Activated CD4-positive, CD25-positive, alpha-beta regulatory T cell (primary cell): ENCODE results near the gene MICB.
A peak's percentile ranks its signal among the peaks of the same experiment; 100 is the strongest.

Experiments
- DNase-seq, 4 experiments: peaks; one replicate each; lab custom pipeline; 2025; lab: John Stamatoyannopoulos, UW

The MICB gene

DNA sequence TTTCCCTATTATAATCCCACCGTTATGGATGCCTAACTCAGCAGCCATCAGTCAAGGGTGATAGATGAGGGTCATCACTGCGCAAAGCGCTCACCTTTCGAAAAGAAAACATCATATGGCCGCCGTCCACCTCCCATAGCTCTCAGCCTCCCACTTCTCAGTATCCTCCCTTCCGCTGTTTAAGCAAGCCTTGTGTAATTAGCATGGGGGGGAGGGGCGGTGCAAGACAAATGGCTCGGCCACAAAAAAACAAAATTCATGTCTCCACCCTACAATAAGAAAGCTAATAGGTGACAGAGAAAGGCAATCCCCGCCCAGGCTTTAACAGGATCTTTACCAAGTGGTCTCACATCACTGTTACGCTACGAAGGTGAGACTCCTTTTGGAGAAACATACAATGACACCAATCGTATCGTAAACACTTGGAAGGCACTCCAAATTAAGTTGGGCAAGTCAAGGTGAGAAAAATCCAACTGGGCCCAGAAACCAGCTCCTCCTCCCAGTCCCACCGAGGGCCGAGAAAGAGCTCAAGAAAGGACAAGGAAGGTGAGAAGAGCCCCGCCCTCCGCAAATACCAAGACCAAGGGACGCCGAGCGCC, 43.2 kb downstream of the MICB start:
- peak in 2 of 4 experiments; percentile 41 to 57 for DNase-seq

- DNase-seq = peak; percentile 73 to 87 (median 84)
Observed at GRCh38 chr6:31541658-31542521, 43.9 kb downstream of the MICB start, which contains the start of gene DDX39B. TSS of gene DDX39B (minus strand) at chr6:31542003. CDS start at chr6:31540532, 1,471 bp downstream.

- DNase-seq = no peak
Observed at GRCh38 chr6:31543639-31544038, 45.7 kb downstream of the MICB start.

DNA sequence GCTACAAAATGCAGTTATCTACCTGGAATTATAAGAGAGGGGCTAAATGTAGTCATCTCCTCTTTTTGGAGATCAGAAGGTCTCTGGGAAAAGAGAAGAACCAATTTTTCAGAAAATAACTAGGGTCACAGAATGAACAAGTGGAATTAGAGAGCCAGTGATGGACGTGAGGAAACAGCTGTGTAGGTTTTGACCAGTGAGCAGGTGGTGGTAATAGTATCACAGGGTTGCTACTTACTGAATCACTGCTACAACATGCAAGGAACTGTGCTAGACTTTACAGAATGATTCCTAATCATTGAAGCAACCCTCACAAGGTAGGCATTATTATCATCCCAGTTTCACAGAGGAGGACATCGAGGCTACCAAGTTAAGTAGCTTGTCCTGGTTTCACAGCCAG, 46.7 kb downstream of the MICB start:
- no peak for DNase-seq

- DNase-seq = no peak
Observed at GRCh38 chr6:31545291-31545690, 47.3 kb downstream of the MICB start.

- DNase-seq = peak; percentile 58 to 86 (median 68)
Observed at GRCh38 chr6:31546339-31546957, 48.5 kb downstream of the MICB start, which contains the start of gene ATP6V1G2. TSS of gene ATP6V1G2 (minus strand) at chr6:31546608. CDS start at chr6:31546559, 49 bp downstream.

GRCh38 chr6:31546958-31547726, 49.2 kb downstream of the MICB start, which contains the start of gene NFKBIL1:
TSS of gene NFKBIL1 (plus strand) at chr6:31547608. CDS start at chr6:31547695, 87 bp downstream.
- DNase-seq = peak; percentile 54 to 76 (median 70)

DNA sequence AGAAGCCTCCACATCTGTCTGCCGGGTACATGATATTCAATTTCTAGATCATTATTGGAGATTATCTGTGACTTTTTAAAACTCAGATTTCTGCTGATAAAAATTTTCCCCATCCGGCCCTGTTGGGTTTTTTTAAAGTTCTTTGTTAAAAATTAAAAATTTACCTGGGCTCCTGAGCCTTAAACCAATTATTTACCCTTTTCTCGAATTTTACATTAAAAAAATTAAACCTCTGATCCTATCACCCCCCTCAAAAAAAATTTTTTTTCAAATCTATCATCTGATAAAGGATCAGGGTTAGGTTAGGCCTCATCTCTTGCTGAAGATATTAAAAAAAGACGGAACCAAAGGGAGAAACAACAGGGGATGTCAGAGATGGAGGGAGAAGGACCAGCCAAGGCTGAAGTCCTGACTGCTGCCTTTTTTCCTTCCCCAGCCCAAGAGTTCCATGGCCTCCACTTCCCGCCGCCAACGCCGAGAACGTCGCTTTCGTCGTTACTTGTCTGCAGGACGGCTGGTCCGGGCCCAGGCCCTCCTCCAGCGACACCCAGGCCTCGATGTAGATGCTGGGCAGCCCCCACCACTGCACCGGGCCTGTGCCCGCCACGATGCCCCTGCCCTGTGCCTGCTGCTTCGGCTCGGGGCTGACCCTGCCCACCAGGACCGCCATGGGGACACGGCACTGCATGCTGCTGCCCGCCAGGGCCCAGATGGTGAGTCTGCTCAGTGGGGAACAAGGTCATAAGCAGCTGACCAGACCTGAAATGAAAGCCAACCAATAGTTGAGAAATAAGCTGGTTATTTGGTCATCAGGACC, 50.0 kb downstream of the MICB start:
- DNase-seq = no peak

DNA sequence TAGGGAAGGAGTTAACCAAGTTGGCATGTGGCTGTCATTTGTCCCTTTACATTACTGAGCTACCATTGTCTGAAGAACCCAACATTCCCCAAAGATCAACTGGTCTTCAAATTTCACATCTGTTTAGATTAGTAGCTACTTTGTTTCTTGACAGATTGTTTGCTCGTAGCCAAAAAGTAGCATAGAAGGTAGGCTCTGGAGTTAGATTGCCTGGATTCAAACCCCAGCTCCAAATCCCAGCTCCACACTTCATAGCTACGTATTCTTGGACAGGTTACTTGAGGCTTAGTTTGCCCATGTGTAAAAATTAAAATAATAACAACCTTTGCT, 50.6 kb downstream of the MICB start:
- no peak for DNase-seq

DNA sequence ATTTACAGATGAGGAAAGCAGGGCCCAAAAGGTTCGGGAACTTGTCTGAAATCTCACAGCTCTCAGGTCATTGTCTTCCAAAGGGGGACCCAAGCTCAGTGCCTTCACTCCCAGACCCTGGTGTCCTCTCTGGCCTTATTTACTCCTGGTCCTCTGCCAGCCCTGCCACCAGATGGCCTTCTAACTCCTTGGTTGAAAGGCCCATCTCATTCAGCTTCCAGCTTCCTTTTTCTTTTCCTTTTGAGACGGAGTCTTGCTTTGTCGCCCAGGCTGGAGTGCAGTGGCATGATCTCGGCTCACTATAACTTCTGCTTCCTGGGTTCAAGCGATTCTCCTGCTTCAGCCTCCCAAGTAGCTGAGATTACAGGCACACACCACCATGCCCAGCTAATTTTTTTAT, 53.4 kb downstream of the MICB start:
- peak; percentile 27 to 43 (median 42) for DNase-seq

DNA sequence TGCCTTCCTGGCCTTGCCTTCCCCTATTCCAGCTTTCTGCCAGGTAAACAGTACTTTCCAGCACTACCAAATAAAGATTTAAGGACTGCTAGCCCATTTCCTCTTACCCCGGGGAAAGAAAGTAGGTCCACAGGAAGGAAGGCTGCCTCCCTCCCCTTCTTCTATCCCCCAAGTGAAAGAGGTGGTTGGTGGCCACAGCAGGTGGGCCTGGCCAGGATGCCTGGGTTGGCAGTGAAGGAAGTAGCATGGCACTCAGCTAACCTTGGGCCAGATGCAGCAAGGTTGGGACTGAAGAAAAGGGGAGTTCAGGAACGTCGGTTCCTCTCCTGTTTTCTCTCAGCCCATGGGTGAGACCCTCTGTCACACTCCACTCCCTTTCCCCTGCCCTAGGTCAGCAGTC, 58.4 kb downstream of the MICB start:
- no peak for DNase-seq

GRCh38 chr6:31557443-31558317, 59.7 kb downstream of the MICB start:
- no peak for DNase-seq

DNA sequence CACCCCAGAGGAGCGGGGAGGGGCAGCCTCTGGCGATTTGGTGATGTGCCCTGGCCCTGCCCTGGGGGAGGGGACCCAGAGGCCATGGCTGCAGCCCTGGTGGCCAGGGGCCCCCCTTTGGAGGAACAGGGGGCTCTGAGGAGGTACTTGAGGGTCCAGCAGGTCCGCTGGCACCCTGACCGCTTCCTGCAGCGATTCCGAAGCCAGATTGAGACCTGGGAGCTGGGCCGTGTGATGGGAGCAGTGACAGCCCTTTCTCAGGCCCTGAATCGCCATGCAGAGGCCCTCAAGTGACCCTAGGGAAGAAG, 60.3 kb downstream of the MICB start:
- no peak for DNase-seq

- DNase-seq = peak in 3 of 4 experiments; percentile 26 to 41 (median 32)
Observed at GRCh38 chr6:31558631-31559500, 60.9 kb downstream of the MICB start.

- DNase-seq = no peak
Observed at GRCh38 chr6:31559606-31559957, 61.6 kb downstream of the MICB start.

DNA sequence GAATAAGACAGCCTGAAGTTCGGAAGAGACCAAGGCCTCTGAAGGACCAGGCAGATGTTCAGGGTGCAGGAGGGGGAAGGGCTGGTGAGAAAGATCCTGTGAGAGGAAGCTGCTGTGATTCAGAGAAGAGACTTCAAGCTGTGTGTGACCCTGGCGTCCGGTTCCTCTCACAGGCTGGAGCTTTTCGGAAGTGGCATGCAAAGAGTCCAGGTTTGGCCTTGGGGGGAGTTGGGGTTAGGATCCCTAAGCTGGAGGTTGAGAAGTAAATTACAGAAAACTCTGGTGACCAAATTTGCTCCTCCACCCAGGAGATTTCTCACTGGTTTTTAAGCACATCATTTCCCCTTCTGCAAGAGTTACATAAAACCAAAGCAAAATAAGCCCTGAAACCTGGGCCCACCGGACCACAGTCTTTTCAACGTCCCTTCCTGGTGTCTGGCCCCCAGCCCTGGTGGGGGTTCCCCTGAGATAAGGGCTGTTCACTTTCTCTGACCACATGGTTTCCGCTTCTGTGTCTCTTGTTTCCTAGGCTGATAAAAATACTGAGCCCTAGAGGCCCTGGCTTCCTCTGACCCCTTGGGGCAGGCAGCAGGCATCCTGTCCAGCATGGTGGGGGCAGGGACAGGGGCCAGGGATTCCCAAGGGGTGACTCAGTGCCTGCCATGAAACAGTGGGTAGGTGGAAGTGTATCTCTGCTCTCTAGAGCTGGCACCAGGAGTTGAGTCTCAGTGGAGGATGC, 62.2 kb downstream of the MICB start:
- DNase-seq = peak in 2 of 4 experiments; percentile 18 to 30

GRCh38 chr6:31560697-31561058, 62.7 kb downstream of the MICB start:
- no peak for DNase-seq
